Measurements from ENCODE around the gene TUBB.
A peak's percentile ranks its signal among the peaks of the same experiment; 100 is the strongest.
"Not testable (repeated sequence)": the region's sequence is repeated elsewhere in the genome, so short reads cannot be mapped to it uniquely, and the experiment has no call there.

The TUBB gene

DNA sequence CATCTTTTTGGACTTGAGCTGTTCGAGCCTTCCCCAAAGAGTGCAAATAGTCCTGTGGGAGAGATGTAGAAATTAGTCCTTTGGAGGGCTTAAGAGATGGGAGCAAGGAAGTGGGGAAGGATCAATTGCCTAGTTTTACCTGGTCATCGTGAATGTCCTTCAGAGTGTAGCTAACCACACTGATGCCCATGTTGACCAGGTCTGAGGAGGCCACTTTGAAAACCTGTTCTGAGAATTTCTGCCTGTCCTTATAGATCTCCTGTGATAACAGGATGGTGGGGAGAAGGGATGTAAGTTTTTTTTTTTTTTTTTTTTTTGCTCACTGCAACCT lies 20.4 kb downstream of the TUBB start:
- no peak for DNase-seq (ENCODE audit: low read depth)

- DNase-seq (ENCODE audit: low read depth): no peak
These were observed 21.1 kb downstream of the TUBB start for GRCh38 chr6:30741063-30741779.

GRCh38 chr6:30741789-30742315 lies 21.7 kb downstream of the TUBB start:
- peak; percentile 53 for DNase-seq (ENCODE audit: low read depth)

- DNase-seq (ENCODE audit: low read depth): peak; percentile 99
These were observed 22.4 kb downstream of the TUBB start, which contains the start of gene FLOT1 for GRCh38 chr6:30742316-30743098. Gene FLOT1 (minus strand): TSS chr6:30742687. CDS start chr6:30742189, 498 bp downstream.

- DNase-seq (ENCODE audit: low read depth): no peak
These were observed 23.2 kb downstream of the TUBB start for GRCh38 chr6:30743099-30744053.

- peak; percentile 79 for DNase-seq (ENCODE audit: low read depth)
These were observed 24.1 kb downstream of the TUBB start, which contains the start of gene IER3 for GRCh38 chr6:30744054-30744805. Gene IER3 (minus strand): TSS chr6:30744547. CDS start chr6:30744518, 29 bp downstream.

DNA sequence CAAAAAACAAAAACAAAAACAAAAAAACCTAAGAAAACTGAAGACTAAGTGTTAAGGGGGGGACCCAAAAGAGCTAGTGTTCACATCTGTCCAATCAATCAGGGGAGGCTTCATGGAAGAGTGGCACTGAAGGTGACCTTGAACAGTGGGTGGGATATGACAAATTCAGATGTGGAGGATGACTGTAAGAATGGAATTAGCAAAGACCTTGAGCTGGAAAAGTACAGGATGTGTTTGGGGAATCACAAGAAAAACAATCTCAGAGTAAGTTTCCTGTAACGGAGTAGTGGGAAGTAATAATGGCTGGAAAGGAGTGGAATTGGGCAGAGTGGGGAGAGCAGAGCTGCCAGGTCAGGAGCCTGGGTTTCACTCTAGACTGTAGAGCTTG lies 27.1 kb downstream of the TUBB start:
- no peak for DNase-seq (ENCODE audit: low read depth)

DNA sequence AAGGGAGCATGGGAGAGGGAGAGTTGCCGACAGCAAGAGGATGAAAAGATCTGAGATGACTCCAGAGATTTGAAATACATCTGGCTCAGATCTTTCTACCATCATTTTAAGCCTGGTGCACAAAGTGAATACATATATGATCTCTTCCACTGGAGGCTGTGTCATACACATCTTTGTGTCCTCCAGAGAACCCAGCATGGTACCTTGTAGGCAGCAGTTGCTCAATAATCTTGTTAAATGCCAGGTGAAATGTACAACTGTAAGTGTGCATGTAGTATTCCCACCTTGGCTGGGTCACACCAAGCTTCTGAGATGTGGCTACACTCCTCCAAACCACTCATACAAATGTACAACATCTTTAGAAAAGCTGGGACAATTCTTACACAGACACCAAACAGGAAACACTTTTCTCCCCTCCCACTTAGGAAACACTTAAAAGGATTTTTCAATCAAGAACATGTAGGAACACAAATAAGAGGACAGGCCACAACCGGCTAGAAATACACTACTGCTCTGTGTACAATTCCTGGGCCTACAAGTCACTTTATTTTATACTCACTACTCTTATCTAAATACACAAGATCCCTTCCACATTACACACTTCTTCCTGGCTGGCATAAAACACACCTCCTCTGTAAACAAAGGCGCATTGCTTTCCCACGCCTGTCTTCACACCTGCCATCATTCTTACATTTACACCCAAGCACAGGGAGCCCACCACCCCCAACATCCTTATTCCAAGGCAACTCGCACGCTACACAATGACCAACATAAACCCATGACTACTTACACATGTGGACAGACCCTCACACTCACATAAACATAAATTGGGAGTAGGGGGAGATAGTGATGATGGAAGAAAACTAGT lies 28.0 kb downstream of the TUBB start:
- no peak for DNase-seq (ENCODE audit: low read depth)

- peak; percentile 65 for DNase-seq (ENCODE audit: low read depth)
These were observed 28.8 kb downstream of the TUBB start for GRCh38 chr6:30748851-30749540.

GRCh38 chr6:30749554-30750378 lies 29.6 kb downstream of the TUBB start:
- DNase-seq (ENCODE audit: low read depth): no peak

- DNase-seq (ENCODE audit: low read depth): no peak
These were observed 30.2 kb downstream of the TUBB start for GRCh38 chr6:30750379-30750668.

- peak; percentile 100 for DNase-seq (ENCODE audit: low read depth)
These were observed 32.2 kb downstream of the TUBB start for GRCh38 chr6:30752157-30752927.

DNA sequence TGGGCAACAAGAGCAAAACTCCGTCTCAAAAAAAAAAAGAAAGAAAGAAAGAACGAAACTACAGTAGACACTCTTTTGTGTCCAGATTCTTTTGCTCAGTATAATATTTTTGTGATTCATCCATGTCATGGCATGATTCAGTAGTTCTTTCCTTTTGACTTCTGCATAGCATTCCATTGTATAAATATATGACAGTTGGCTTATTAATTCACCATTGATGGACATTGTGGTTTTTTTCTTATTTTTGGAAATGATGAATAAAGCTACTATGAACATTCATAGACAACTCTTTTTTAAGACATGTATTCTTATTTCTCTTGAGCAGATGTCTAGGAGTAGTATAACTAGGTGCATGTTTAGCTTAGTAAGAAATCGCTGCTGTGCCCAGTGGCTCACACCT lies 34.5 kb downstream of the TUBB start:
- no peak for DNase-seq (ENCODE audit: low read depth)

DNA sequence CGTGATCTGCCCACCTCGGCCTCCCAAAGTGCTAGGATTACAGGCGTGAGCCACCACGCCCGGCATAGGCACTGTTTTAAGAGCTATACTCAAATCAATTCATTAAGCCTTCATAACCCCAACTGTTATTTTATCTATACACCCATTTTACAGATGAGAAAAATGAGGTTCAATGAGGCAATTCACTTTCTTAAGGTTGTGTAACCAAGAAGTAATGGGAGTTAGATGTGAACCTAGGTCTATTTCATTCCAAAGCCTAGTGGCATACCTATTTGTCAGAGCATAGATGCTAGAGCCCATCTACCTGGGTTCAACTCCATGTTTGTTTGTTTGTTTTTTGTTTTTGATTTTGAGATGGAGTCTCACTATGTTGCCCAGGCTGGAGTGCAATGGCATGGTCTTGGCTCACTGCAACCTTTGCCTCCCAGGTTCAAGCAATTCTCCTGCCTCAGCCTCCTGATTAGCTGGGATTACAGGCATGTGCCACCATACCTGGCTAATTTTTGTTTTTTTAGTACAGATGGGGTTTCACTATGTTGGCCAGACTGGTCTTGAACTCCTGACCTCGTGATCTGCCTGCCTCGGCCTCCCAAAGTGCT lies 36.4 kb downstream of the TUBB start:
- not testable (repeated sequence) for DNase-seq (ENCODE audit: low read depth)

GRCh38 chr6:30757261-30757904 lies 37.2 kb downstream of the TUBB start:
- no peak for DNase-seq (ENCODE audit: low read depth)

DNA sequence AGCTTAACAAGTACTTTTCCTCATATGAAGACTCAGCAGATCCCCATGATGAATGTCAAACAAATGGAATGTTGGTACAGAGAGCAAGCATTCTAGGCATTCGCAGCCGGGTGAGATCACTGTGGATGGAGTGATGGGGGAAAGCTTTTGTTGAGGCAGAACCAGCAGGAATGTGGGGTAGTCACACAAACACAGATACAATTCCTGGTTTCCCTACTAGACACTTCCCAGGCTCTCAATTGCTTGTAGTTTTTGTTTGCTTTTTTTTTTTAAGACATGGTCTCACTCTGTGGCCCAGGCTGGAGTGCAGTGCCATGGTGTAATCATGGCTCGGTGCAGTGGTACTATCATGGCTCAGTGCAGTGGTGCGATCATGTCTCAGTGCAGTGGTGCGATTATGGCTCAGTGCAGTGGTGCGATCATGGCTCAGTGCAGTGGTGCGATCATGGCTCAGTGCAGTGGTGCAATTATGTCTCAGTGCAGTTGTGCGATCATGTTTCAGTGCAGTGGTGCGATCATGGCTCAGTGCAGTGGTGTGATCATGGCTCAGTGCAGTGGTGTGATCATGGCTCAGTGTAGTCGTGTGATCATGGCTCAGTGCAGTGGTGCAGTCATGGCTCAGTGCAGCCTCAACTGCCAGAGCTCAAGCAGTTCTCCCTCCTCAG lies 39.6 kb downstream of the TUBB start:
- DNase-seq (ENCODE audit: low read depth): peak; percentile 72

- no peak for DNase-seq (ENCODE audit: low read depth)
These were observed 40.4 kb downstream of the TUBB start for GRCh38 chr6:30760549-30760948.

Data from fibroblast of gingiva (primary cell).